PFSK-1 (cell line): ENCODE data around the gene CEL.

Experiments
- FOXP2 ChIP-seq: optimal IDR thresholded peaks from 2 replicates; pipeline ENCODE3; 2011; ENCODE audit warnings: borderline replicate concordance, control low read depth, inconsistent platforms; ENCODE audit not compliant: insufficient read depth; ENCODE audit errors: extremely low read length, extremely low read depth
- POLR2AphosphoS5 ChIP-seq: IDR thresholded peaks from 2 replicates; pipeline ENCODE4 v1.6.1; 2012; ENCODE audit warnings: low read depth, mild to moderate bottlenecking, control low read depth, low read length, moderate library complexity
- SIN3A ChIP-seq: IDR thresholded peaks from 2 replicates; pipeline ENCODE4 v1.6.1; 2012; ENCODE audit warnings: mild to moderate bottlenecking, low read length, moderate library complexity, borderline replicate concordance; ENCODE audit not compliant: insufficient read depth
- TAF1 ChIP-seq: IDR thresholded peaks from 2 replicates; pipeline ENCODE4 v1.6.1; 2012; ENCODE audit warnings: low read length, control low read depth, borderline replicate concordance; ENCODE audit not compliant: insufficient read depth
- TF ChIP-seq, protein P1 (sequence below), 2 experiments: IDR thresholded peaks; 2 replicates each; pipeline versions ENCODE4 v1.6.1 to v1.8.0; 2011 to 2012; ENCODE audit warnings: low read depth in 2 of 2, low read length in 2 of 2, control low read depth in 1 of 2, inconsistent platforms in 1 of 2, mild to moderate bottlenecking in 1 of 2, moderate library complexity in 1 of 2; ENCODE audit not compliant: insufficient read depth in 1 of 2

The CEL gene

DNA sequence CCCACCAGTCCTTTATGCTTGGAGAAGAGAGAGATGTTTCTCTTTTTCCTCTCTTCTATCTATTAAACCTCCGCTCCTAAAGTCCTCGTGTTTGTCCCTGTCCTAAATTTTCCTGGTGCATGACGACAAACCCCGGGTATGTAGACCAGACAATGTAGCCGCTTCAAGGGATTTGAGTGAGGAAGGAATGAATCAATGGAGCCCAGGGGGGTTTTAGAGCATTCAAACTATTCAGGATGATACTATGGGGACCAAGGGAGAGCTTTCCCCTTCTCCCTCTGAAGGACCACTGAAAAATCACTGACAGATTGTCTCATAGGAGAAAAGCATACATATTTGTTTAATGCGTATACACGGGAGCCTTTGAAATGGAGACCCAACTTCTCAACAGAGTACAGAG is 18.4 kb downstream of the CEL start:
- TF ChIP-seq FOXP2 (no peak), POLR2AphosphoS5 (no peak), SIN3A (no peak), TAF1 (no peak)
- TF ChIP-seq, protein P1, sequence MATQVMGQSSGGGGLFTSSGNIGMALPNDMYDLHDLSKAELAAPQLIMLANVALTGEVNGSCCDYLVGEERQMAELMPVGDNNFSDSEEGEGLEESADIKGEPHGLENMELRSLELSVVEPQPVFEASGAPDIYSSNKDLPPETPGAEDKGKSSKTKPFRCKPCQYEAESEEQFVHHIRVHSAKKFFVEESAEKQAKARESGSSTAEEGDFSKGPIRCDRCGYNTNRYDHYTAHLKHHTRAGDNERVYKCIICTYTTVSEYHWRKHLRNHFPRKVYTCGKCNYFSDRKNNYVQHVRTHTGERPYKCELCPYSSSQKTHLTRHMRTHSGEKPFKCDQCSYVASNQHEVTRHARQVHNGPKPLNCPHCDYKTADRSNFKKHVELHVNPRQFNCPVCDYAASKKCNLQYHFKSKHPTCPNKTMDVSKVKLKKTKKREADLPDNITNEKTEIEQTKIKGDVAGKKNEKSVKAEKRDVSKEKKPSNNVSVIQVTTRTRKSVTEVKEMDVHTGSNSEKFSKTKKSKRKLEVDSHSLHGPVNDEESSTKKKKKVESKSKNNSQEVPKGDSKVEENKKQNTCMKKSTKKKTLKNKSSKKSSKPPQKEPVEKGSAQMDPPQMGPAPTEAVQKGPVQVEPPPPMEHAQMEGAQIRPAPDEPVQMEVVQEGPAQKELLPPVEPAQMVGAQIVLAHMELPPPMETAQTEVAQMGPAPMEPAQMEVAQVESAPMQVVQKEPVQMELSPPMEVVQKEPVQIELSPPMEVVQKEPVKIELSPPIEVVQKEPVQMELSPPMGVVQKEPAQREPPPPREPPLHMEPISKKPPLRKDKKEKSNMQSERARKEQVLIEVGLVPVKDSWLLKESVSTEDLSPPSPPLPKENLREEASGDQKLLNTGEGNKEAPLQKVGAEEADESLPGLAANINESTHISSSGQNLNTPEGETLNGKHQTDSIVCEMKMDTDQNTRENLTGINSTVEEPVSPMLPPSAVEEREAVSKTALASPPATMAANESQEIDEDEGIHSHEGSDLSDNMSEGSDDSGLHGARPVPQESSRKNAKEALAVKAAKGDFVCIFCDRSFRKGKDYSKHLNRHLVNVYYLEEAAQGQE (IDR thresholded peaks at IDR 0.05; ENCODE audit: insufficient read depth in 1 of 2, low read depth in 2 of 2, low read length in 2 of 2), result no peak

DNA sequence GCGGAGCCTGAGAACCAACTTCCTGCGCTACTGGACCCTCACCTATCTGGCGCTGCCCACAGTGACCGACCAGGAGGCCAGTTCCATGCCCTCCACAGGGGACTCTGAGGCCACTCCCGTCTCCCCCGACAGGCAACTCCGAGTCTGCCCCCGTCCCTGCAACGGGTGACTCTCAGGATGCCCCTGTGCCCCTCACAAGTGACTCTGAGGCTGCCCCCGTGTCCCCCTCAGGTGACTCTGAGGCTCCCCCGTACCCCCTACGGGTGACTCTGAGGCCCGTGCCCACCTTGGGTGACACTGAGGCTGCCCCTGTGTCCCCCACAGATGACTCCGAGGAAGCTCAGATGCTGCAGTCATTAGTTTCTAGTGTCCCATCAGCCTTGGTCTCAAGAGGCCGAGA is 25.1 kb downstream of the CEL start:
- no peak for TF ChIP-seq FOXP2
- no peak for TF ChIP-seq TAF1
- no peak for TF ChIP-seq POLR2AphosphoS5
- TF ChIP-seq SIN3A, result no peak
- TF ChIP-seq, protein P1 (IDR thresholded peaks at IDR 0.05; ENCODE audit: insufficient read depth in 1 of 2, low read depth in 2 of 2, low read length in 2 of 2), result no peak

DNA sequence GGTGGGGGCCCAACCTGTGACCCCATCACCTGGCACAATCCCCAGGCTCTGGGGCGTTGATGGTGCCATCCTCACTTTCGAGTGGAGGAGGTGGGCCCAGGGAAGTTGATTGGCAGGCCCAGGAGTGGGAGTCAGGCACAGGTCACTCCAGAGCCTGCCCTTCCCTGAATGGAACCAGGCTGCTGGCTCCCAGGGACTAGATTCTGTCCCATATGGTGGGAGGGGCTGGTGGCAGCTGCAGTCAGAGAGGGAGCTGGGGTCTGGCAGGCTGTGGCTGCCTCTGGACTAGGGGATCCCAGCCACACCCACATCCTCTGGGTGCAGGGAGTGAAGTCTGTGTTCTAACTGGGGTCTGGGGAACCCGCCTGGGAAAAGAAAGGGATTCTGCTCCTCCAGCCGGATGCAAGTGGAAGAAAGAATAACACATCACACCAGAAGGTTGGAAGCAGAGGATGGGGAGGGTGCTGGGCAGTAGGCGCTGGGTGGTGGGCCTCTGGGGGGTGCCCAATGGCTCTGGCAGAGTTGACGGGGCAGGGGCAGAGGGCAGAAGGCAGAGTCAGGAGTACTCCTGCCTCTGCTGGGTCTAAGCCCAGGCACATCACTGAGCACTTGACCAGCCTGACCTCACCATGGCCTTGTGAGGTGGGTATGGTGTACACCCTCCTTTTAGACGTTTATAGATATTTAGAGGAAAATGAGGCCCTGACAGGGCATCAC is 25.8 kb downstream of the CEL start:
- TF ChIP-seq TAF1, result no peak
- TF ChIP-seq, protein P1 (IDR thresholded peaks at IDR 0.05; ENCODE audit: insufficient read depth in 1 of 2, low read depth in 2 of 2, low read length in 2 of 2), result no peak
- no peak for TF ChIP-seq FOXP2
- no peak for TF ChIP-seq SIN3A
- no peak for TF ChIP-seq POLR2AphosphoS5

DNA sequence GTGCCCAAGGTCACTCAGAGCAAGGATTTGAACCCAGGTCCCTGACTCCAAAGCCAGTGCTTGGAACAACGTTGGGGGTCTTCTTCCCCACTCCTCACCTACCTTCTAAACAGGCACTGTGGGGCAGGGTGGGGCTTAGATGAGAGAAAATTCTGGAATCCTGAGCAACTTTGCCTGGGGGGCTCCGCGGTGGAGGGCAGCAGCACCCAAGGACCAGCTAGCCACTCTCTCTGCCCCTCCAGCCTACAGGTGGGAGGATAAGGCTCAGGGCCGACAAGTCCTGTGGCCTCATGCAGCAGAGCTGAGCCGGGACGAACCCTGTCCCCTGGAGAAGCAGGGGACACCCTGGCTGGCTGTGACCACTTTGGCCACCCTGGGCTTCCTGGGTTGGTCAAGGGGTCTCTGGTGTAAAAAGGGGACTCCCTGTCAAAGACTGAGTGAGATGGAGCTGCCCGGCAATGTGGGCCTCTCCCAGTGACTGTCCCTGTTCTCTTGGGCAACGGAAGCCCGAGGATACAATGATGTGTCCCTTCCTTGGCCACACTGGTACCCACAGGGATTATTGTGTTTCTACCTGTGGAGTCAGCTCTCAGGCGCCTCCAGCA is 26.5 kb downstream of the CEL start:
- no peak for TF ChIP-seq FOXP2
- no peak for TF ChIP-seq TAF1
- no peak for TF ChIP-seq SIN3A
- TF ChIP-seq POLR2AphosphoS5, result no peak
- TF ChIP-seq, protein P1 (IDR thresholded peaks at IDR 0.05; ENCODE audit: insufficient read depth in 1 of 2, low read depth in 2 of 2, low read length in 2 of 2), result no peak
